ENCODE results near the gene NR6A1. TPM values are rescaled to one million over a fixed set of nuclear protein-coding genes. Genes with fewer than 3 reads are reported as not detected.

The NR6A1 gene
- total and polyA plus RNA-seq, 2 of the 13 experiments (the other 11 are each of a cell fraction or from before 2014, with no cell fraction given): 28.1 to 31.5 TPM

DNA sequence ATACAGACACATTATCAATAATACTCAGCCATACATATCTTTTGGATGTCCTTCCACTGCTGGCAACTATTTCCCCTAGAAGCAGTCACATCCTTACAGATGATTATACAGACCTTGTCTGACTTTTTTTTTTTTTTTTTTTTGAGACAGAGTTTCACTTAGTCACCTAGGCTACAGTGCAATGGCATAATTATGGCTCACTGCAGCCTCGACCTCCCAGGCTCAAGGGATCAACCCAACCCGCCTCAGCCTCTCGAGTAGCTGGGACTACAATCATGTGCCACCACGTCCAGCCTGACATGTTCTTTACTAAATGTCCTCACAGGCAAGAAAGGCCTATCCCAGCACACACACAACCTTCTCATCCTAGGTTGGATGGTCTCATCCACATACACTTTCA lies 24.0 kb downstream of the NR6A1 start:
- Histone ChIP-seq H3K9me3 (ENCODE audit: low read length) (no peaks in the 10 kb centered on the region), H3K27ac (ENCODE audit: extremely low read length, insufficient read depth, low read length) (no peak overlapping the region), H3K4me1 (ENCODE audit: insufficient read depth, low read length) (peaks cover 12% of the 10 kb centered on the region), H3K27me3 (ENCODE audit: control insufficient read depth in 1 of 2, insufficient read depth in 2 of 2, low read length in 2 of 2) (no peaks in the 10 kb centered on the region), H3K36me3 (replicated peaks in 1 of 2; ENCODE audit: control insufficient read depth in 1 of 2, insufficient read depth in 2 of 2, low read length in 2 of 2) (no peaks in the 10 kb centered on the region; a peak in 2 of 5 replicates), H3K79me2 (ENCODE audit: insufficient read depth, low read length) (peaks cover 69% of the 10 kb centered on the region), H4K20me1 (ENCODE audit: insufficient read depth, low read length) (peaks cover 3% of the 10 kb centered on the region; the same call in 1 of the 2 replicates), H2AFZ (ENCODE audit: low read length) (no peak overlapping the region), H3K4me3 (replicated peaks in 1 of 3; ENCODE audit: insufficient read depth in 1 of 3, low read depth in 2 of 3, low read length in 3 of 3) (no peak overlapping the region), H3K4me2 (ENCODE audit: low read depth, low read length) (no peak overlapping the region), H3K9ac (ENCODE audit: insufficient read depth, low read depth, low read length) (no peak overlapping the region)
- TF ChIP-seq NFE2L1 (CRISPR knock-in tag; IDR thresholded peaks at IDR 0.05; ENCODE audit: borderline replicate concordance) (no peak), ELF4 (CRISPR knock-in tag; IDR thresholded peaks at IDR 0.05; ENCODE audit: borderline replicate concordance) (no peak), POGZ (CRISPR knock-in tag; IDR thresholded peaks at IDR 0.05) (no peak), GATA4 (IDR thresholded peaks at IDR 0.05; ENCODE audit: borderline replicate concordance, low read depth) (no peak), MEIS1 (CRISPR knock-in tag; IDR thresholded peaks at IDR 0.05; ENCODE audit: borderline replicate concordance) (no peak), ZNF251 (CRISPR knock-in tag; IDR thresholded peaks at IDR 0.05) (no peak), CBFB (CRISPR knock-in tag; IDR thresholded peaks at IDR 0.05) (no peak), SOX6 (IDR thresholded peaks at IDR 0.05) (no peak), SOX6 (CRISPR knock-in tag; IDR thresholded peaks at IDR 0.05) (no peak), ATM (IDR thresholded peaks at IDR 0.05; ENCODE audit: borderline replicate concordance) (no peak)
- TF ChIP-seq, protein P1, sequence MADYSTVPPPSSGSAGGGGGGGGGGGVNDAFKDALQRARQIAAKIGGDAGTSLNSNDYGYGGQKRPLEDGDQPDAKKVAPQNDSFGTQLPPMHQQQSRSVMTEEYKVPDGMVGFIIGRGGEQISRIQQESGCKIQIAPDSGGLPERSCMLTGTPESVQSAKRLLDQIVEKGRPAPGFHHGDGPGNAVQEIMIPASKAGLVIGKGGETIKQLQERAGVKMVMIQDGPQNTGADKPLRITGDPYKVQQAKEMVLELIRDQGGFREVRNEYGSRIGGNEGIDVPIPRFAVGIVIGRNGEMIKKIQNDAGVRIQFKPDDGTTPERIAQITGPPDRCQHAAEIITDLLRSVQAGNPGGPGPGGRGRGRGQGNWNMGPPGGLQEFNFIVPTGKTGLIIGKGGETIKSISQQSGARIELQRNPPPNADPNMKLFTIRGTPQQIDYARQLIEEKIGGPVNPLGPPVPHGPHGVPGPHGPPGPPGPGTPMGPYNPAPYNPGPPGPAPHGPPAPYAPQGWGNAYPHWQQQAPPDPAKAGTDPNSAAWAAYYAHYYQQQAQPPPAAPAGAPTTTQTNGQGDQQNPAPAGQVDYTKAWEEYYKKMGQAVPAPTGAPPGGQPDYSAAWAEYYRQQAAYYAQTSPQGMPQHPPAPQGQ (CRISPR knock-in tag; IDR thresholded peaks at IDR 0.05; ENCODE audit: borderline replicate concordance): no peak
- TF ChIP-seq, protein P2, sequence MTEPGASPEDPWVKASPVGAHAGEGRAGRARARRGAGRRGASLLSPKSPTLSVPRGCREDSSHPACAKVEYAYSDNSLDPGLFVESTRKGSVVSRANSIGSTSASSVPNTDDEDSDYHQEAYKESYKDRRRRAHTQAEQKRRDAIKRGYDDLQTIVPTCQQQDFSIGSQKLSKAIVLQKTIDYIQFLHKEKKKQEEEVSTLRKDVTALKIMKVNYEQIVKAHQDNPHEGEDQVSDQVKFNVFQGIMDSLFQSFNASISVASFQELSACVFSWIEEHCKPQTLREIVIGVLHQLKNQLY (CRISPR knock-in tag; IDR thresholded peaks at IDR 0.05): no peak
- intact Hi-C loops (cut with micrococcal nuclease; ENCODE audit: unreplicated experiment) (no loop called here), in situ Hi-C loops (cut with HindIII; ENCODE audit: extremely low pct_ligation_motif_present, low pct_unique_long_range_greater_than_20kb) (no loop called here)
- no peak for ATAC-seq
- no TSS peak for BruUV-seq (replicated peaks)
- ChIA-PET CTCF (ENCODE audit: low intra/inter-chr PET ratio, low total read pairs) (no interaction called here), POLR2A (no interaction called here)
- no peak for FAIRE-seq
- 93% methylated on average over 4 of the region's 4 CpGs for WGBS (ENCODE audit: low lambda C conversion rate)
- no peak for DNase-seq (ENCODE audit: low spot score)
